Fibroblast of the aortic adventitia (primary cell): Measurements from ENCODE around the gene SLC23A2. TPM values are rescaled to one million over a fixed set of nuclear protein-coding genes. Genes with fewer than 3 reads are reported as not detected.

Experiments
- DNase-seq: peaks from one replicate; pipeline ENCODE4 v3.0.0-alpha.2; 2010; ENCODE audit warnings: low read depth
- H3K4me3 ChIP-seq: 2 replicates; pipeline ENCODE4 v1.5.1; 2011; ENCODE audit warnings: low read depth, mild to moderate bottlenecking, control low read depth, low read length, moderate library complexity
- total RNA-seq: library from RNA; depleted of rRNA; stranded (reverse); fragments of >200 nt; gene quantifications from 2 replicates; pipeline ENCODE4 v1.2.3, GENCODE V29; 2012; ENCODE audit warnings: low replicate concordance
- TF ChIP-seq, protein P1 (sequence below): IDR thresholded peaks from 2 replicates; pipeline ENCODE4 v1.5.1; 2011; ENCODE audit warnings: mild to moderate bottlenecking, low read length, control low read depth, inconsistent platforms; ENCODE audit not compliant: insufficient read depth

SLC23A2 gene
- total RNA-seq, 1 donor = 24.6 TPM

DNA sequence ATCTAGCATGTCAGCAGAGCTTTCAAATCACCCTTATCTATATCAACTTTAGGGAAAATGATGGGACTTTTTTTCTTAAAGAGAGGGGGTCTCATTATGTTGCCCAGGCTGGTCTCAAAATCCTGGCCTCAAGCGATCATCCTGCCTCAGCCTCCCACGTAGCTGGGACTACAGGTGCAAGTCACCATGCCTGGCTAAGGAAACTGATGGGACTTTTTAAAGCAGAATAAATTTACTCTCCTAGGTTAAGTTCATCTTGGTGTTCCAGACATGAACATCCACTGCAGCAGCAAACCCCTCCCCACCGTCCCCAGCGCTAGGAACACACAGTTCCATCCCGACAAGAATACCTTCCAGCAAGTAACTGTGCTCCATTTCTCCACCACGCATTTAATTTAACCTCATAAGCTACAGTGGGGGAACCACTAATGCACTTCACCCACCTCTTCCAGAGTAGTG is 64.9 kb downstream of the SLC23A2 start:
- DNase-seq = no peak
- no peak overlapping the region for H3K4me3 ChIP-seq
- TF ChIP-seq, protein P1, sequence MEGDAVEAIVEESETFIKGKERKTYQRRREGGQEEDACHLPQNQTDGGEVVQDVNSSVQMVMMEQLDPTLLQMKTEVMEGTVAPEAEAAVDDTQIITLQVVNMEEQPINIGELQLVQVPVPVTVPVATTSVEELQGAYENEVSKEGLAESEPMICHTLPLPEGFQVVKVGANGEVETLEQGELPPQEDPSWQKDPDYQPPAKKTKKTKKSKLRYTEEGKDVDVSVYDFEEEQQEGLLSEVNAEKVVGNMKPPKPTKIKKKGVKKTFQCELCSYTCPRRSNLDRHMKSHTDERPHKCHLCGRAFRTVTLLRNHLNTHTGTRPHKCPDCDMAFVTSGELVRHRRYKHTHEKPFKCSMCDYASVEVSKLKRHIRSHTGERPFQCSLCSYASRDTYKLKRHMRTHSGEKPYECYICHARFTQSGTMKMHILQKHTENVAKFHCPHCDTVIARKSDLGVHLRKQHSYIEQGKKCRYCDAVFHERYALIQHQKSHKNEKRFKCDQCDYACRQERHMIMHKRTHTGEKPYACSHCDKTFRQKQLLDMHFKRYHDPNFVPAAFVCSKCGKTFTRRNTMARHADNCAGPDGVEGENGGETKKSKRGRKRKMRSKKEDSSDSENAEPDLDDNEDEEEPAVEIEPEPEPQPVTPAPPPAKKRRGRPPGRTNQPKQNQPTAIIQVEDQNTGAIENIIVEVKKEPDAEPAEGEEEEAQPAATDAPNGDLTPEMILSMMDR = no peak

DNA sequence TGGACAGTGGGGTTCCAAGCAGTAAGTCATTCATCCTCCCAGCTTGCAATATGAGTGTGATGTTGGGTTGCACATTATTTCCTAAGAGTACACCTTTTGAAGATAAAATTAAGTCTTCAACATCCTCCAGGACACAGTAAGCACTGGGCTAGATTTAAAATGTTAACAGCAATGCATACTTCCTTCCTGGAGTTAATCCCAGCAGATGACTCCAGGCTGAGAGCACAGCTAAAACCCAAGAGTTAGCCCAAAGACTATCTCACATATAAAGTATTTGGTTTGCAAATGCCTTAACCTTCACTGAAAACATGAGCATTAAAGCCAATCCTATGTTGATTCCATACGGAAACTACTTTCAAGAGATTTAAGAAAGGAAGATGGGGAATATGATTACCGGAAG is 69.2 kb downstream of the SLC23A2 start:
- TF ChIP-seq, protein P1 = no peak
- DNase-seq = peak; percentile 35
- H3K4me3 ChIP-seq = no peak overlapping the region

DNA sequence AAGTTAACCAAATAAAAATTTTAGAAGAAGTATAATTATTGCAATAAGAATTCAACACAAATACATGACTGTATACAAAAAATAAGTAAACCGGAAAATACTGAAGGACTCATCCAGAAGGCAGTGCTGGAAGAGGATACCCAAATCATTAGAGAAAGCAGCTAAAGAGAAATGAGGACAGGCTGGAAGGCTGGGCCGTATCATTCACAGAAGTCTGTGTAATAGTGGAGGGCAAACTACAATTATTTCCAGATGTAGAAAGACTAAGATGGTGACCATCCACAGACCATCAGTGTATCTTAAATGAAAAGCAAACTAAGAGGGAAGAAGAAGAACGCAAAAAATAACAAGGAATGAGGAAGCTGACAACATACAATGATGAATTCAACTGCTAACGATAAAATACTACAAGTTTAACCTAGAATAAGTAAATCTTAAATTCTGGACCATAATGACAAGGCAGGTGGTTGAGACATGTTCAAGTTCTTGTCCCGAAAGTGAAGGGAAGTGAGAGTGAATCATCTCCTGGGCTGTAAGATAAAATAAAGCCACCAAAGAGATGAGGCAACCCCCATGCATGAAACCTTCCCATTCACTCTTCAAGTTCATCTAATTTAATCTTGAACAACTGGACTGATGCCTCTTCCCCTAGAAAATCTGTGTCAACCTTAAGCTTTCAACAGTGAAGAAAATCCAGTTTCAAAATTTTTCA is 71.5 kb downstream of the SLC23A2 start:
- TF ChIP-seq, protein P1 = no peak
- peak; percentile 33 for DNase-seq
- no peak overlapping the region for H3K4me3 ChIP-seq

DNA sequence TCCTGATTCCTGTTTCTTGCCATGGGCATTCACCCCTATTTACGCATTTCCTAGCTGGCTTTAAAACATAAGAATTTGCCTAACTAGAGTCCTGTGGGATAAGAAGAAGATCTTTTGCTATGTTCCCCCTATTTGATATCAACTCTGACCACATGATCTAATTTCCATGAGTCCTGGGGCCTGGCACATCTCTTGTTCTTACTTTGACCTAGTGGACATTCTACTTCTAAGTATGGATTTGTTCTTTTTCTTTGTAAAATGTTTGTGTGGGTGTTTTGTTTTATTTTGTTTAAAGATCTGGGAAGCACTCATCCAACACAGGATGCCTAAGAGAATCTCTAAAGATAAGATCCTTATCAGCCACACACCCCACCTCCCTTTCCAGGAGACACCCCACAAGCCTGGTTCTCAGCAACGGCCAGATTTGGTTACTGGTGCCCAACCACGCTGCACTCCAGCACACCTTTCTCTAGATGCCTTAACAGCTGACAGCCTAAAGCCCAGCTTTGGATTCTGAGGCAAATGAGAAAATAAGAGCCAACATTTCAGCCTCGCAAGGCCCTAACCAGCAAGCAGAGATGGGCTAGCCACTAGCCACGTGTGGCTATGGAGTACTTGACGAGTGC is 74.7 kb downstream of the SLC23A2 start:
- TF ChIP-seq, protein P1 = no peak
- no peak overlapping the region for H3K4me3 ChIP-seq
- no peak for DNase-seq

DNA sequence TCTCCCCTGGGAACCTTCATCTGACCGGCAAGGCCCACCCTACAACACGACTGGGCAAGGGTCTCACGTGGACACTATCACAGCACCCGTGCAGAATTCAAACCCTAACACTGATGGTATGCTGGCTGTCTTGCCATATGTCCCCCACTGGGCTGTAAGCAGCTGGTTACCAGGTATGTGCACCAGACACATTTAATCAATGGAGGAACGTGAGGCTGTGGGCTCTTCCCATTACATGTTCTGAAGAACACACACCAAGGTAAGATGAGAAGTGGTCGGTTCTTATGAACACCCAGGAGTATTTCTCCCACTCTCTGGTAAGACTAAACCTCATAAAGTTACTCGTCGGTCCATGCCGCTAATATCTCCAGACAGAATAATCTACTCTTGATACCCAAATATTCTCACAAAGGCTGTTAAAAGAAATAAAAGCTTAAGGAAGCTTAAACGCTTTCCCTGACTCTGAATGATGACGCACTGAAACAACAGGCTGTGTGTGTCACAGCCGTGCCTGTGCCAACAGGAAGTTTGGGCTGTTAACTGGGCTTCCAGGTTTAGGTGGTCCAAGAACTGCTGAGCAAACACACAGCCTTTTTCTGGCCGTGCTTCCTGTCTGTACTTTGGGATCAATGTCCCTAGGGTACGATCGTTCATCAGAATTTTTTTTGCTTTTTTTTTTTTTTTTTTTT is 75.3 kb downstream of the SLC23A2 start:
- TF ChIP-seq, protein P1 = no peak
- H3K4me3 ChIP-seq = peak overlapping the region; percentile 25
- DNase-seq = peak; percentile 93

DNA sequence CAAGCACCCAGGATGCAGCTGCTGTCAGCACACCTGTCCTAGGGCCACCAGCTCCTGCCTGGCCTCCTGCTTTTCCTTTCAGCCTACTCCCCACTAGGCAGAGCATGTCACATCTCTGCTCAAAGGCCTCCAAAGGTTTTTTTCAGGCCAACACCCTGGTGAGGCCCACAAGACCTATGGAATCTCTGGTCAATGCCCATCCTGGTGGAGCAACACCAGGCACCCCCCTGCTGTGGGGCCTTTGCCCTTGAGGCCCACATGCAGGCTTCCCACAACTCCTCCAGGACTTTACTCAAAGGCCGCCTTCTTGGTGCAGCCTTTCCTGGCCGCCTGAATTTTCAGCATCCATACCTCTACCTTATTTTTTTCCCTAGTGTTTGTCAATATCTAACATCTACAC is 76.9 kb downstream of the SLC23A2 start:
- H3K4me3 ChIP-seq = no peak overlapping the region
- TF ChIP-seq, protein P1 = no peak
- no peak for DNase-seq
